ENCODE results near the gene FBXO17.
A peak's percentile ranks its signal among the peaks of the same experiment; 100 is the strongest.

Gene FBXO17

GRCh38 chr19:38917516-38917915 lies 58.0 kb downstream of the FBXO17 start:
- no peak for DNase-seq (ENCODE audit: low read depth in 2 of 2)

GRCh38 chr19:38915329-38916321 lies 59.9 kb downstream of the FBXO17 start:
- DNase-seq (ENCODE audit: low read depth in 2 of 2), result no peak

- no peak for DNase-seq (ENCODE audit: low read depth in 2 of 2)
Measured at GRCh38 chr19:38913958-38914357, 61.6 kb downstream of the FBXO17 start.

GRCh38 chr19:38912600-38913514 lies 62.7 kb downstream of the FBXO17 start:
- no peak for DNase-seq (ENCODE audit: low read depth in 2 of 2)

GRCh38 chr19:38911388-38912001 lies 64.0 kb downstream of the FBXO17 start:
- DNase-seq (ENCODE audit: low read depth in 2 of 2), result no peak

- no peak for DNase-seq (ENCODE audit: low read depth in 2 of 2)
Measured at GRCh38 chr19:38910488-38910887, 65.1 kb downstream of the FBXO17 start.

GRCh38 chr19:38908911-38909310 lies 66.6 kb downstream of the FBXO17 start:
- no peak for DNase-seq (ENCODE audit: low read depth in 2 of 2)

- DNase-seq (ENCODE audit: low read depth in 2 of 2), result no peak
Measured at GRCh38 chr19:38907670-38908069, 67.9 kb downstream of the FBXO17 start.

- DNase-seq (ENCODE audit: low read depth in 2 of 2), result no peak
Measured at GRCh38 chr19:38907227-38907626, 68.3 kb downstream of the FBXO17 start.

GRCh38 chr19:38905620-38906019 lies 69.9 kb downstream of the FBXO17 start:
- DNase-seq (ENCODE audit: low read depth in 2 of 2), result no peak

- no peak for DNase-seq (ENCODE audit: low read depth in 2 of 2)
Measured at GRCh38 chr19:38904581-38905539, 70.7 kb downstream of the FBXO17 start.

- no peak for DNase-seq (ENCODE audit: low read depth in 2 of 2)
Measured at GRCh38 chr19:38901683-38902082, 73.9 kb downstream of the FBXO17 start.

- no peak for DNase-seq (ENCODE audit: low read depth in 2 of 2)
Measured at GRCh38 chr19:38900743-38901190, 74.8 kb downstream of the FBXO17 start.

- DNase-seq (ENCODE audit: low read depth in 2 of 2), result no peak
Measured at GRCh38 chr19:38900202-38900629, 75.3 kb downstream of the FBXO17 start.

- DNase-seq (ENCODE audit: low read depth in 2 of 2), result peak; percentile 91 to 95
Measured at GRCh38 chr19:38899447-38900201, 75.9 kb downstream of the FBXO17 start, which contains the start of the genes NFKBIB and SIRT2. Gene NFKBIB (plus strand): TSS chr19:38899969. CDS start chr19:38900033, 64 bp downstream. Gene SIRT2 (minus strand): TSS chr19:38899618. CDS start chr19:38899521, 97 bp downstream.

- no peak for DNase-seq (ENCODE audit: low read depth in 2 of 2)
Measured at GRCh38 chr19:38898788-38899446, 76.6 kb downstream of the FBXO17 start.

- no peak for DNase-seq (ENCODE audit: low read depth in 2 of 2)
Measured at GRCh38 chr19:38894968-38895367, 80.6 kb downstream of the FBXO17 start.

- no peak for DNase-seq (ENCODE audit: low read depth in 2 of 2)
Measured at GRCh38 chr19:38893341-38893771, 82.2 kb downstream of the FBXO17 start.

GRCh38 chr19:38892841-38893240 lies 82.7 kb downstream of the FBXO17 start:
- no peak for DNase-seq (ENCODE audit: low read depth in 2 of 2)
